B cell (primary cell): ENCODE measurements around the gene TACC3. TPM values are rescaled to one million over a fixed set of nuclear protein-coding genes. Genes with fewer than 3 reads are reported as not detected.

Source experiments
- ATAC-seq: fragments of 200-7000 bp; cut with Tn5 transposase; one replicate; pipeline ENCODE4 v1.10.0; 2021; ENCODE audit warnings: low read depth, mild to moderate bottlenecking, moderate number of reproducible peaks, moderate library complexity
- CTCF ChIA-PET: fragments of 350-600 bp; sonication (Branson Sonifier 250); formaldehyde crosslinking; loops from one replicate; lab custom pipeline; 2021; ENCODE audit warnings: antibody characterized with exemption, inconsistent platforms; lab: Charles Lee
- POLR2A ChIA-PET: fragments of 350-600 bp; sonication (Branson Sonifier 250); formaldehyde crosslinking; loops from one replicate; lab custom pipeline; 2021; ENCODE audit warnings: antibody characterized with exemption; lab: Charles Lee
- DNase-seq: peaks from one replicate; pipeline ENCODE4 v3.0.0; 2013
- H2AFZ ChIP-seq: 2 replicates; pipeline ENCODE4 v1.6.1; 2012; ENCODE audit warnings: mild to moderate bottlenecking, low read depth, low read length; ENCODE audit not compliant: insufficient read depth, poor library complexity, severe bottlenecking
- H3K27ac ChIP-seq, 2 donors: 1 replicate in 1 of 2; 2 replicates in 1 of 2; pipeline ENCODE4 v1.5.1; 2012 to 2013; ENCODE audit warnings: low read length in 2 of 2, mild to moderate bottlenecking in 2 of 2, moderate library complexity in 1 of 2
- H3K27me3 ChIP-seq, 4 experiments: fragments of 200-600 bp in 1 of 4; sonication (generic) in 1 of 4; replicated peaks in 1 of 4; 1 replicate in 2 of 4; 2 replicates in 2 of 4; pipeline versions ENCODE4 v1.6.1 to v1.7.0; 2013 to 2016; ENCODE audit warnings: low read length in 3 of 4, mild to moderate bottlenecking in 2 of 4, mixed read lengths in 1 of 4, moderate library complexity in 1 of 4; ENCODE audit not compliant: insufficient read depth in 4 of 4, control insufficient read depth in 3 of 4; ENCODE audit errors: control extremely low read depth in 1 of 4
- H3K36me3 ChIP-seq, 2 experiments: replicated peaks in 1 of 2; 1 replicate in 1 of 2; 2 replicates in 1 of 2; pipeline versions ENCODE4 v1.6.1 to v1.7.1; 2013; ENCODE audit warnings: low read length in 1 of 2; ENCODE audit not compliant: insufficient read depth in 2 of 2, control insufficient read depth in 1 of 2; ENCODE audit errors: control extremely low read depth in 1 of 2, extremely low read depth in 1 of 2
- H3K4me1 ChIP-seq, 2 donors: fragments of 200-600 bp in 1 of 2; sonication (generic) in 1 of 2; 1 replicate in 1 of 2; 2 replicates in 1 of 2; pipeline versions ENCODE4 v1.5.1 to v1.6.1; 2013 to 2017; ENCODE audit warnings: low read length in 2 of 2; ENCODE audit not compliant: control insufficient read depth in 2 of 2, insufficient read depth in 2 of 2
- H3K4me2 ChIP-seq: replicated peaks from 2 replicates; pipeline ENCODE3; 2012; ENCODE audit warnings: mild to moderate bottlenecking, low read depth, low read length; ENCODE audit not compliant: poor library complexity, severe bottlenecking
- H3K4me3 ChIP-seq, 5 experiments: fragments of 200-600 bp in 1 of 5; sonication (generic) in 1 of 5; 1 replicate in 3 of 5; 2 replicates in 2 of 5; pipeline versions ENCODE4 v1.5.1 to v1.7.0; 2011 to 2016; ENCODE audit warnings: low read length in 4 of 5, mild to moderate bottlenecking in 4 of 5, low read depth in 2 of 5, control low read depth in 1 of 5, moderate library complexity in 1 of 5; ENCODE audit not compliant: insufficient read depth in 1 of 5; ENCODE audit errors: control extremely low read depth in 1 of 5, extremely low read depth in 1 of 5
- H3K79me2 ChIP-seq: fragments of 200-600 bp; sonication (generic); one replicate; pipeline ENCODE4 v1.6.0; 2016; ENCODE audit warnings: low read length; ENCODE audit not compliant: control insufficient read depth, insufficient read depth
- H3K9ac ChIP-seq: fragments of 200-600 bp; sonication (generic); 2 replicates; pipeline ENCODE4 v1.6.1; 2017; ENCODE audit warnings: mild to moderate bottlenecking, low read length, moderate library complexity
- H3K9me3 ChIP-seq, 3 donors: one replicate each; pipeline versions ENCODE4 v1.6.1 to v1.7.1; 2013; ENCODE audit warnings: low read length in 2 of 3; ENCODE audit not compliant: control insufficient read depth in 2 of 3, insufficient read depth in 1 of 3; ENCODE audit errors: control extremely low read depth in 1 of 3
- H4K20me1 ChIP-seq: 2 replicates; pipeline ENCODE4 v1.6.0; 2012; ENCODE audit warnings: mild to moderate bottlenecking, low read length; ENCODE audit not compliant: insufficient read depth, control insufficient read depth, poor library complexity, severe bottlenecking
- H3K27ac Mint-ChIP-seq: one replicate; pipeline ENCODE4 v1.8.0; 2021; ENCODE audit warnings: mixed read lengths
- H3K27me3 Mint-ChIP-seq: one replicate; pipeline ENCODE4 v1.8.0; 2021; ENCODE audit warnings: mixed read lengths
- H3K4me1 Mint-ChIP-seq: one replicate; pipeline ENCODE4 v1.8.0; 2021; ENCODE audit warnings: mixed read lengths
- H3K4me3 Mint-ChIP-seq: one replicate; pipeline ENCODE4 v1.8.0; 2021; ENCODE audit warnings: mixed read lengths
- H3K9me3 Mint-ChIP-seq: one replicate; pipeline ENCODE4 v1.8.0; 2022; ENCODE audit warnings: mixed read lengths; ENCODE audit not compliant: insufficient read depth
- CTCF ChIP-seq: fragments of 200-600 bp; IDR thresholded peaks from one replicate; pipeline ENCODE4 v1.8.0; 2022; ENCODE audit warnings: antibody characterized with exemption, mild to moderate bottlenecking
- EZH2 ChIP-seq: IDR thresholded peaks from 2 replicates; pipeline ENCODE4 v1.6.1; 2012; ENCODE audit warnings: borderline replicate concordance, low read depth, mild to moderate bottlenecking, moderate library complexity, low read length; ENCODE audit not compliant: insufficient read depth, poor library complexity, severe bottlenecking
- WGBS: methylation state at CpG from one replicate; pipeline ENCODE4 v1.1.5; 2013; ENCODE audit warnings: missing lambda C conversion rate; ENCODE audit not compliant: insufficient coverage; 5-methylcytosine and 5-hydroxymethylcytosine counted together
- intact Hi-C: fragments of 100-400 bp; cut with micrococcal nuclease; formaldehyde crosslinking; loops from one replicate; pipeline ENCODE4 v1.10.0; 2022
- polyA plus RNA-seq: library from polyadenylated mRNA; depleted of rRNA; stranded (reverse); fragments of >200 nt; gene quantifications from 2 replicates; pipeline ENCODE4 v1.2.3, GENCODE V29; 2012
- total RNA-seq, 2 donors: library from RNA; stranded (reverse); fragments of 120-200 nt in 1 of 2; gene quantifications; 1 replicate in 1 of 2; 2 replicates in 1 of 2; pipeline versions ENCODE4 v1.2.3 to v1.2.4, GENCODE V29; 2013 to 2022

The TACC3 gene
- total and polyA plus RNA-seq, 2 donors (not counting 1 experiment from before 2014, with no cell fraction given), result 29.5 to 47.9 TPM

GRCh38 chr4:1784789-1785591, 63.7 kb downstream of the TACC3 start:
- Histone ChIP-seq H3K4me3 (no peak overlapping the region), H3K9me3 (peaks cover 0 to 4% (median 0%) of the 10 kb centered on the region in 3 donors), H2AFZ (no peak overlapping the region), H3K4me1 (no peaks in the 10 kb centered on the region), H4K20me1 (no peaks in the 10 kb centered on the region), H3K79me2 (no peaks in the 10 kb centered on the region), H3K27me3 (no peaks in the 10 kb centered on the region), H3K4me2 (no peak overlapping the region), H3K27ac (no peak overlapping the region), H3K36me3 (no peaks in the 10 kb centered on the region), H3K9ac (no peak overlapping the region)
- no peak overlapping the region for H3K4me3 Mint-ChIP-seq
- H3K4me1 Mint-ChIP-seq, result no peaks in the 10 kb centered on the region
- H3K27ac Mint-ChIP-seq, result no peak overlapping the region
- DNase-seq (no peak), ATAC-seq (no peak)
- CTCF ChIA-PET, result no interaction called here
- POLR2A ChIA-PET, result no interaction called here
- WGBS, result 90% methylated on average over 17 of the region's 17 CpGs
- no peaks in the 10 kb centered on the region for H3K9me3 Mint-ChIP-seq
- TF ChIP-seq CTCF (no peak), EZH2 (no peak)
- no peaks in the 10 kb centered on the region for H3K27me3 Mint-ChIP-seq
- intact Hi-C loops, result no loop called here

- no peaks in the 10 kb centered on the region for H3K27me3 ChIP-seq
- H4K20me1 ChIP-seq, result no peaks in the 10 kb centered on the region
- H3K9me3 ChIP-seq, result peaks cover 0 to 4% (median 0%) of the 10 kb centered on the region in 3 donors
- no peaks in the 10 kb centered on the region for H3K4me1 Mint-ChIP-seq
- no peak for TF ChIP-seq EZH2
- H3K36me3 ChIP-seq, result no peaks in the 10 kb centered on the region
- DNase-seq (no peak), ATAC-seq (no peak)
- peaks cover 3% of the 10 kb centered on the region for H3K27me3 Mint-ChIP-seq
- H3K4me3 Mint-ChIP-seq, result no peak overlapping the region
- intact Hi-C loops, result no loop called here
- ChIA-PET POLR2A (no interaction called here), CTCF (no interaction called here)
- WGBS, result 94% methylated on average over 11 of the region's 11 CpGs
- no peak overlapping the region for H3K27ac Mint-ChIP-seq
- H3K79me2 ChIP-seq, result no peaks in the 10 kb centered on the region
- H3K4me1 ChIP-seq, result no peaks in the 10 kb centered on the region
- no peak overlapping the region for H2AFZ ChIP-seq
- no peak overlapping the region for H3K9ac ChIP-seq
- H3K27ac ChIP-seq, result no peak overlapping the region
- H3K4me3 ChIP-seq, result no peak overlapping the region
- H3K9me3 Mint-ChIP-seq, result no peaks in the 10 kb centered on the region
- H3K4me2 ChIP-seq, result no peak overlapping the region
Observed at GRCh38 chr4:1785592-1785991, 64.3 kb downstream of the TACC3 start.
